Fibroblast of mammary gland (primary cell): Measurements from ENCODE around the gene SNX5.

ENCODE experiments used
- DNase-seq: peaks from one replicate; pipeline ENCODE4 v3.0.0-alpha.2; 2010; ENCODE audit warnings: low read depth
- H3K4me3 ChIP-seq: 2 replicates; pipeline ENCODE4 v1.5.1; 2011; ENCODE audit warnings: low read depth, mild to moderate bottlenecking, low read length, moderate library complexity; ENCODE audit not compliant: control insufficient read depth
- TF ChIP-seq, protein P1 (sequence below): conservative IDR thresholded peaks from 2 replicates; pipeline ENCODE4 v1.5.1; 2011; ENCODE audit warnings: low read depth, low read length, inconsistent platforms; ENCODE audit not compliant: control insufficient read depth, insufficient read depth

Gene SNX5

DNA sequence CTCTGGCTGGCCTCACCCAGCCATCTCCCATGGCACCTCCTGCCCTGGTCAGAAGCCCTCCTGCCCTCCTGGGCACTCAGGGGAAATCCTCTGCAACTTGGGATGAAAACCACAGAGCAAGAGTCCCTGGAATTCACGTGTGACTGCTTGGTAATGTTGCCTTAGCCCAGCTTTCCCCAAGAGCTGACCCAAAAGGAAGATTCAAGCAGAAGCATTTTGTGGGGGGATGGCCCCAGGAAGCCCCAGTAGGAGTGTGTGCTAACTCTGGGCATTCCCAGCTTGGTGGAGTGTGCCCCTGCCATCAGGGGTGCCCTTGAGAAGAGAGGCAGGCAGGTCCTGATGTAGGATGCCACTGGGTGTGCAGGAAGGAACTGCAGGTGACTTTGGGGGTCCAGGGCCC lies 35.5 kb downstream of the SNX5 start:
- DNase-seq = no peak
- TF ChIP-seq, protein P1, sequence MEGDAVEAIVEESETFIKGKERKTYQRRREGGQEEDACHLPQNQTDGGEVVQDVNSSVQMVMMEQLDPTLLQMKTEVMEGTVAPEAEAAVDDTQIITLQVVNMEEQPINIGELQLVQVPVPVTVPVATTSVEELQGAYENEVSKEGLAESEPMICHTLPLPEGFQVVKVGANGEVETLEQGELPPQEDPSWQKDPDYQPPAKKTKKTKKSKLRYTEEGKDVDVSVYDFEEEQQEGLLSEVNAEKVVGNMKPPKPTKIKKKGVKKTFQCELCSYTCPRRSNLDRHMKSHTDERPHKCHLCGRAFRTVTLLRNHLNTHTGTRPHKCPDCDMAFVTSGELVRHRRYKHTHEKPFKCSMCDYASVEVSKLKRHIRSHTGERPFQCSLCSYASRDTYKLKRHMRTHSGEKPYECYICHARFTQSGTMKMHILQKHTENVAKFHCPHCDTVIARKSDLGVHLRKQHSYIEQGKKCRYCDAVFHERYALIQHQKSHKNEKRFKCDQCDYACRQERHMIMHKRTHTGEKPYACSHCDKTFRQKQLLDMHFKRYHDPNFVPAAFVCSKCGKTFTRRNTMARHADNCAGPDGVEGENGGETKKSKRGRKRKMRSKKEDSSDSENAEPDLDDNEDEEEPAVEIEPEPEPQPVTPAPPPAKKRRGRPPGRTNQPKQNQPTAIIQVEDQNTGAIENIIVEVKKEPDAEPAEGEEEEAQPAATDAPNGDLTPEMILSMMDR = no peak

DNA sequence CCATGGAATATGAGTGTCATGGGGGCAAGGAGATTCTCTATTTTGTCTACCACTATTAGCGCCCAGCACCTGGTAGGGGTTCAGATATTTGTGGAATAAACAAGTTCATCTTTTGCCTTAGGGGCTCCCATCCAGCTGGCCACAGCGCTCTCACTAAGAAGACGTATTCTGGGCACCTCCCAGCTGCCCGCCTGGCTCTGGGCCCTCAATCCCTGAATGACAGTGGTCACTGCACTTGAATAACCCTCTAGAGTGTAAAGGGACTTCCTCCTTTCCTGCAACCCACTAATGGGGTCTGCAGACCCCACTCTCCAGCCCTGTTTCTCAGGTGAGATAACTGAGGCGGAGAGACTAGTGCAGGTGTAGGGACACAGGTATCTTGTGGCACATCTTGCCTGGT lies 36.2 kb downstream of the SNX5 start:
- H3K4me3 ChIP-seq = no peak overlapping the region
- TF ChIP-seq, protein P1 = no peak
- no peak for DNase-seq

More for the DNA sequence above, 35.5 kb downstream of the SNX5 start:
- H3K4me3 ChIP-seq = no peak overlapping the region

DNA sequence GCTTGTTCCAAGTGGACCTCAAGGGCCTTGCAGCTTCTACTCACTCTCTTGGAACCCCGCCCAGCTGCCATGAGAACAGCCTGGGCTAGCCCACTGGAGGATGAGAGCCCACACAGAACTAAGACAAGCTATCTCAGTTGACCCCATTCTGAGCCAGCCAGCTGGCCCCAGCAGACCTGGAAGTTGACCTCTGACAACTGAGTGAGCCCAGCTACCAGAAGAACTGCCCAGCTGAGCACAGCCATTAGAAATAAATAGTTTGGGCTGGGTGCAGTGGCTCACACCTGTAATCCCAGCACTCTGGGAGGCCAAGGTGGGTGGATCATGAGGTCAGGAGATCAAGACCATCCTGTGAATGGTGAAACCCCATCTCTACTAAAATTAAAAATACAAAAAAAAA lies 37.1 kb downstream of the SNX5 start:
- H3K4me3 ChIP-seq = no peak overlapping the region
- no peak for DNase-seq
- TF ChIP-seq, protein P1 = no peak

DNA sequence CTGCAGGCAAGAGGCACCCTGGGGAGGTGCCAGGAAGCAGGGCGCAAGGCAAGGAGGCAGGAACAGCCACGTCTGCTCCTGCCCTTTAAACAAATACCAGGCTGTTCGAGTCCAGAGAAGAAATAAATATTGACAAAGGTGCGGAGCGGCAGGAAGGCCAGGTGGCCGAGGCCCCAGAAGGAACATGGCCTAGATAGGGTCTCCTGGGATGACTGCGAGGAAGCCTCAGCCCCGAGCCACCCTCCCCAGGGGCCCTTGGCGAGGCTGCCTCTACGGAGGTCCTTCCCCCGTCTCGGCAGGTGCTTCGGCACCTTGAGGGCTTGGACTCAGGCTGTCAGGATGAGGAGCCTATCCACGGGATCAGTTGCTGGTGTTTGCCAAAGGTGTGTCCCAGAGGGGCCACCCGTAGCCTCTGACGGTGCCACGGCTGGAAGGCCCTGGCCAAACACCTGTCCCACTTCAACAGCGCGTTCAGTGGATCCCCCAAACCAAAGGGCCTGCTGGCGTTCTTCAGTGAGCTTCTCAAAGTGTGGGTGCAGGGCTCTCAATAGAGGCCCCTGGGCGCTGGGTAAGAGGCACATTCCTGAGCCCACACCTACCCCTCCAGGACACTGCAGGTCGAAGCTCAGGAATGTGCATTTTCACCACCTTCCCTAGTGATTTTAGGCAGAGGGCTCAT lies 39.8 kb downstream of the SNX5 start:
- DNase-seq = no peak
- TF ChIP-seq, protein P1 = no peak

DNA sequence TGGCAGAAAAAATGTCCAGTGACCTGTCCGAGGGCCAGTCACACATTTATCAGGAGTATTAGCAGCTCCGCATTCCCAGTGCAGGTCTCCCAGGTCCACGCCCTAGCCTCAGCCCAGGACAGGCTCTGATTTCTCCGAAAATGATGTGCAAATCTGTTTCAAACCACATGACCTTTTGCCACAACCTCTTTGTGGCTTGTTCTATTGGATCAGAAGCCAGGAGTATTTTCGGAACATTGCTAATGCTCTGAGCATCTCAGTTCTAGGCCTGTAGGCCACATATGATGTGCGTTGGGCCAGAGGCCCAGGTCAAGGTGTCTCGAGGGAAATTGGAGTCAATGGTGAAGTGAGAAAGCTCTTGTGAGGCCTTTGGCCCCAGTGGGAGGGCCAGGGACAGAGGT lies 40.4 kb downstream of the SNX5 start:
- no peak overlapping the region for H3K4me3 ChIP-seq
- peak; percentile 58 for DNase-seq
- TF ChIP-seq, protein P1 = no peak

More for the DNA sequence above, 39.8 kb downstream of the SNX5 start:
- H3K4me3 ChIP-seq = no peak overlapping the region

DNA sequence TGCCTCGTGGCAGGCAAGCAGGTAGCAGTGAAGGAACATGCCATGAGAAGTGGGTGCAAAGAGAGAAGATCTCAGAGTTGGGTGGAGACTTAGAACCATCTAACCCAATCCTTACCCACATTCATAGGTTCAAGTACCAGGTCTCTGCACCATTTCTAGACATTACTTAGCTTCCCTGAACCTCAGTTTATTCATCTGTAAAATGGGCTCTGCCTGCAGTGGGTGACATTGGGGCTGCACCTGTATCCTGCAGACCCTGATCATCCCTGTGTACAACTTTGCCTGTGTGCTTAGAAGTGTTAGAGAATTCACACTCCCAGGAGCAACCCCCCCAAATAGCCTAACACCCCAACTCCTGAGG lies 42.7 kb downstream of the SNX5 start:
- TF ChIP-seq, protein P1 = no peak
- no peak for DNase-seq
- no peak overlapping the region for H3K4me3 ChIP-seq

DNA sequence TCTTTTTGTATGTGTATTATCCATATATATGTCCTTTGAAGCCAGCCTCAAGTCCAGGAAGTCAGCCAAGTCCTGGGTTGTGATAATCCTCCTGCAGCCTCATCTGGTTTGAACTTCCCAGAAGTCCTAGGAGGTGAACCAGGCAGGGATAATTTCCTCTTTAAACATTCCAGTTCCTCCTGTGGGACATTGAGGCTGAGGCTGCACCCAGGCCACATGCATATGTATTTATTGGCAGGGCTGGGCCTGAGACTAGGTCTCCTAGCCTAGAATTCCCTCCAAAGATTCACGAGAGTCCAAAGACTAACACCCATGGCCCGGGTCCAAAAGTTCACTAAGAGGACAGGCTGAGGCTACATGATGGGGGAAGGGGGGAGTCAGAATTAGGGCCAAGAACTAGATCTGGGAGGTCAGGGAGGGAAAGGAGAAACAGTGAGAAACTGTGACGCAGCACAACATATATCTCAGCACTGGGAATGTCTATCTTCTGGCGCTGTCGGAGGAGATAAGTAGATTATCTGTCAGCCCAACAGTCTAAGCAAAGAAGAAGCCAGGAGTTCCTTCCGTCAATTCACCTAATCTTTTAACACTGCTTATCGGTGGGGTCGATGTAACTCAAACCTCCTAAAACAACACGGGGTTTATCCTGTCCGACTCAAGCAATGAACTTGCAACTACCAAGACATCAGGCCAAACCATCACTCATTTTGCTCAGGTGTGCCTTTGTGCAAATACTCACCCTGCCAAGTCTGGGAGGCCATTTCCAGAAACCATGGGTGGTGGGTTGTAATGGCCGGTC lies 43.3 kb downstream of the SNX5 start:
- H3K4me3 ChIP-seq = no peak overlapping the region
- no peak for DNase-seq
- TF ChIP-seq, protein P1 = no peak
